Tibial nerve (tissue), 4 donors: ENCODE results near the gene DNASE1L1. TPM values are rescaled to one million over a fixed set of nuclear protein-coding genes. Genes with fewer than 3 reads are reported as not detected.
"Not testable (repeated sequence)": the region's sequence is repeated elsewhere in the genome, so short reads cannot be mapped to it uniquely, and the experiment has no call there.

ENCODE experiments used
- DNase-seq, 2 donors: peaks; one replicate each; pipeline ENCODE4 v3.0.0-alpha.2; 2019; ENCODE audit warnings: low spot score in 2 of 2
- H3K27ac ChIP-seq, 4 donors: fragments of 200-600 bp; sonication (generic) in 3 of 4; one replicate each; pipeline ENCODE4 v1.5.1; 2017 to 2019; ENCODE audit warnings: mild to moderate bottlenecking in 1 of 4
- H3K27me3 ChIP-seq, 2 donors: fragments of 200-600 bp; sonication (generic) in 1 of 2; one replicate each; pipeline versions ENCODE4 v1.5.1 to v1.6.0; 2017 to 2019
- H3K36me3 ChIP-seq, 3 donors: fragments of 200-600 bp; sonication (generic); one replicate each; pipeline ENCODE4 v1.5.1; 2018 to 2019
- H3K4me1 ChIP-seq, 4 donors: fragments of 200-600 bp; sonication (generic) in 3 of 4; one replicate each; pipeline ENCODE4 v1.5.1; 2017 to 2019
- H3K4me3 ChIP-seq, 4 donors: fragments of 200-600 bp; sonication (generic) in 3 of 4; one replicate each; pipeline ENCODE4 v1.5.1; 2017 to 2019; ENCODE audit warnings: mild to moderate bottlenecking in 1 of 4, moderate library complexity in 1 of 4
- H3K9me3 ChIP-seq, 4 donors: fragments of 200-600 bp; sonication (generic) in 3 of 4; one replicate each; pipeline ENCODE4 v1.5.1; 2017 to 2019
- EP300 ChIP-seq, 2 donors: sonication (generic); formaldehyde crosslinking; IDR thresholded peaks; one replicate each; pipeline ENCODE4 v1.6.1; 2017; ENCODE audit warnings: antibody characterized with exemption in 2 of 2, mild to moderate bottlenecking in 1 of 2
- POLR2A ChIP-seq, 2 donors: fragments of 450-650 bp; IDR thresholded peaks; one replicate each; pipeline ENCODE4 v1.6.1; 2017; ENCODE audit warnings: antibody characterized with exemption in 2 of 2, mild to moderate bottlenecking in 2 of 2, moderate library complexity in 2 of 2
- WGBS, 2 donors: methylation state at CpG; one replicate each; pipeline ENCODE4 v1.1.5; 2018; 5-methylcytosine and 5-hydroxymethylcytosine counted together
- total RNA-seq, 4 donors: library from RNA; depleted of rRNA; stranded (reverse); fragments of >200 nt; gene quantifications; one replicate each; pipeline ENCODE4 v1.1.0, GENCODE V29; 2016
- TF ChIP-seq, protein P1 (sequence below), 5 experiments: fragments of 200-600 bp in 3 of 5; fragments of 450-650 bp in 2 of 5; sonication (generic) in 3 of 5; IDR thresholded peaks; one replicate each; pipeline ENCODE4 v1.5.1; 2016 to 2019; ENCODE audit warnings: antibody characterized with exemption in 5 of 5, mild to moderate bottlenecking in 3 of 5, moderate library complexity in 2 of 5

DNASE1L1 gene
- total RNA-seq, 4 donors from 2014 or later, result 21.4 to 36.0 (median 28.6) TPM

DNA sequence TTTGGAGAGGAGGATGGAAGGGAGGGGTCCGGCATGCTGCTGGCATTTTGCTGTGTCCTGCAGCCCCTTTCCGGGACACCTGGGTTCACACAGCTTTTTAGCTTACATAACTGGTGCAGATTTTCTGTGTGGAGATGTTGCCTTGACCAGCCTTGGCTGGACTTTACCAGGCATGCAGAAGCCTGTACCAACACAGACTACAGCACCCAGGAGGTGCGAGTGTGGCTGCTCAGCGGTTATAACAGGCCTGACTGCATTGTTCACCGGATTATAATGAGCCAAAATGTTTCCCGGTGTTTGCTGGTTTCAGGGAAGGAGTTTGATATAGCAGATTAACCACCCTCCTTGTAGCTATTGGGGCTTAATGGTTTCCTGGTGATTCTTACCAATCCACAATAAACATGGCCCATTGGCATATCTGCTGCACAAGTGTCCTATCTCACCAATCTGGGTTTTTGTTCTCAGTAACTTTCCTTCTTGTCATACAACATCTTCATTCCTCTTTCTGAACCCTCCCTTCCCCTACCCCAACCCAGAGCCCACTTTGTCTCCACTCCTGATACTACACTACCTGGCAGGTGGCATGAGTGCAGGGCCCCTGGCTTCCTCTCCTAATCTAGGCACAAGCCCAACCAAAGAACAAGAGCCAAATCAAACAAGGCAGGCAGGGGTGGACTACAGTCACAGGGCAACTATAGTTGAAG is 7.0 kb downstream of the DNASE1L1 start:
- TF ChIP-seq EP300 (IDR thresholded peaks at IDR 0.05) (no peak), POLR2A (IDR thresholded peaks at IDR 0.05) (no peak)
- TF ChIP-seq, protein P1, sequence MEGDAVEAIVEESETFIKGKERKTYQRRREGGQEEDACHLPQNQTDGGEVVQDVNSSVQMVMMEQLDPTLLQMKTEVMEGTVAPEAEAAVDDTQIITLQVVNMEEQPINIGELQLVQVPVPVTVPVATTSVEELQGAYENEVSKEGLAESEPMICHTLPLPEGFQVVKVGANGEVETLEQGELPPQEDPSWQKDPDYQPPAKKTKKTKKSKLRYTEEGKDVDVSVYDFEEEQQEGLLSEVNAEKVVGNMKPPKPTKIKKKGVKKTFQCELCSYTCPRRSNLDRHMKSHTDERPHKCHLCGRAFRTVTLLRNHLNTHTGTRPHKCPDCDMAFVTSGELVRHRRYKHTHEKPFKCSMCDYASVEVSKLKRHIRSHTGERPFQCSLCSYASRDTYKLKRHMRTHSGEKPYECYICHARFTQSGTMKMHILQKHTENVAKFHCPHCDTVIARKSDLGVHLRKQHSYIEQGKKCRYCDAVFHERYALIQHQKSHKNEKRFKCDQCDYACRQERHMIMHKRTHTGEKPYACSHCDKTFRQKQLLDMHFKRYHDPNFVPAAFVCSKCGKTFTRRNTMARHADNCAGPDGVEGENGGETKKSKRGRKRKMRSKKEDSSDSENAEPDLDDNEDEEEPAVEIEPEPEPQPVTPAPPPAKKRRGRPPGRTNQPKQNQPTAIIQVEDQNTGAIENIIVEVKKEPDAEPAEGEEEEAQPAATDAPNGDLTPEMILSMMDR (IDR thresholded peaks at IDR 0.05), result no peak
- no peak for DNase-seq
- peaks cover 0 to 23% (median 6%) of the 10 kb centered on the region in 3 donors for H3K36me3 ChIP-seq
- no peak overlapping the region for H3K4me3 ChIP-seq
- H3K9me3 ChIP-seq, result no peaks in the 10 kb centered on the region
- H3K27ac ChIP-seq, result no peak overlapping the region
- WGBS, 2 donors, result 59 to 73% methylated on average over 5 to 6 of the region's 6 CpGs
- H3K27me3 ChIP-seq, result no peaks in the 10 kb centered on the region
- peaks cover 0 to 18% (median 0%) of the 10 kb centered on the region in 4 donors for H3K4me1 ChIP-seq

DNA sequence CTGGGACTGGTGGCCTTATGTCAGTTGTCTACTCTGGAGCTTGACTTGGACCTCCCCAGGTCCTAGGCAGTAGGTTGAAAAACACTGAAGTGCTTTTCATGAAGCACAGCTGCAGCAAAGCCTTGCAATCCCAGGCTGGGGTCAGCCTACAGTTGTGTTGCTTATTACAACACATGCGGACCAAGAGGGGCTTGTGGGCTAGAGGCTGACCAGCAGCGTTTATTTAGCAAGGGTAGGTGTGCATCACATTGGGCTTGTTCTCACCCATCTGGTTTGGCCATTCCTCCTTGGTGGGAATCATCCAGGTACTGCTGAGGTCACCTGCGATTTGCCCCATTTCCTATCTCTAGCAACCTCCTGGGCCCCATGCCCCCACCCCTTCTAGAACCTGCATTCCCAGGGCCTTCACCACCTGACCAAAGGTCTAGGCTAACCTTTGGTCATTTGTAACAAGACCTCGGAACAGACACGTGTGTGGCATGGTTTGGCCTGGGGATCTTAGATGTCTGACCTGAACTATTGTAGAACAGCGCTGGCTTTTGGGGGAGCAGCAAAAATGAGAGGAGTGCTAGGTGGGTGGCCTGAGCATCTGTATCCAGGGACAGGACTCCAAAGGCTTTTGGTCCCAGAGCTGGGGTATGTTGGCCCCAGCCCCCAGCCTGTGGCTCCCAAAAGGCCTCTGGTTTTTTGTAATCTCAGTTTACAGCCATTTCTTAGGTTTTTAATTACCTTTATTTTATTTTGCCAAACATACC is 7.8 kb downstream of the DNASE1L1 start:
- 49 to 68% methylated on average over 3 to 6 of the region's 6 CpGs for WGBS, 2 donors
- H3K27ac ChIP-seq, result no peak overlapping the region

DNA sequence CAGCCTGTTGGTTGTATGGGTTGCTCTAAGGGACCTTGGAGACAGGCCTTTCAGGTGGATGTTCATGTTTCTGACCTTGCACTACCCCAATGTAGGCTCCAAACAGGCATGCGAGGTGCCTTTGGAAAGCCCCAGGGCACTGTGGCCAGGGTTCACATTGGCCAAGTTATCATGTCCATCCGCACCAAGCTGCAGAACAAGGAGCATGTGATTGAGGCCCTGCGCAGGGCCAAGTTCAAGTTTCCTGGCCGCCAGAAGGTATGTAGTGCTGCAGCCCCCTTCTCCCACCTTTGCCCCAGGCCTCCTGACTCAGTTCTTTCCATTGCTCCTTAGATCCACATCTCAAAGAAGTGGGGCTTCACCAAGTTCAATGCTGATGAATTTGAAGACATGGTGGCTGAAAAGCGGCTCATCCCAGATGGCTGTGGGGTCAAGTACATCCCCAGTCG is 8.7 kb downstream of the DNASE1L1 start:
- WGBS, 2 donors, result 61 to 74% methylated on average over 4 to 6 of the region's 6 CpGs
- Histone ChIP-seq H3K36me3 (peaks cover 0 to 23% (median 6%) of the 10 kb centered on the region in 3 donors), H3K4me3 (peak overlapping the region in 1 of 4 donors; percentile 77), H3K4me1 (peaks cover 0 to 18% (median 0%) of the 10 kb centered on the region in 4 donors)
- not testable (repeated sequence) for H3K9me3 ChIP-seq, H3K27me3 ChIP-seq, H3K27ac ChIP-seq, DNase-seq

More for the DNA sequence above, 7.8 kb downstream of the DNASE1L1 start:
- no peak overlapping the region for H3K4me3 ChIP-seq
- no peaks in the 10 kb centered on the region for H3K27me3 ChIP-seq
- peaks cover 0 to 23% (median 6%) of the 10 kb centered on the region in 3 donors for H3K36me3 ChIP-seq
- H3K4me1 ChIP-seq, result peaks cover 0 to 18% (median 0%) of the 10 kb centered on the region in 4 donors
- DNase-seq, result no peak
- H3K9me3 ChIP-seq, result no peaks in the 10 kb centered on the region
- TF ChIP-seq EP300 (IDR thresholded peaks at IDR 0.05) (no peak), POLR2A (IDR thresholded peaks at IDR 0.05) (no peak)
- TF ChIP-seq, protein P1 (IDR thresholded peaks at IDR 0.05), result no peak

DNA sequence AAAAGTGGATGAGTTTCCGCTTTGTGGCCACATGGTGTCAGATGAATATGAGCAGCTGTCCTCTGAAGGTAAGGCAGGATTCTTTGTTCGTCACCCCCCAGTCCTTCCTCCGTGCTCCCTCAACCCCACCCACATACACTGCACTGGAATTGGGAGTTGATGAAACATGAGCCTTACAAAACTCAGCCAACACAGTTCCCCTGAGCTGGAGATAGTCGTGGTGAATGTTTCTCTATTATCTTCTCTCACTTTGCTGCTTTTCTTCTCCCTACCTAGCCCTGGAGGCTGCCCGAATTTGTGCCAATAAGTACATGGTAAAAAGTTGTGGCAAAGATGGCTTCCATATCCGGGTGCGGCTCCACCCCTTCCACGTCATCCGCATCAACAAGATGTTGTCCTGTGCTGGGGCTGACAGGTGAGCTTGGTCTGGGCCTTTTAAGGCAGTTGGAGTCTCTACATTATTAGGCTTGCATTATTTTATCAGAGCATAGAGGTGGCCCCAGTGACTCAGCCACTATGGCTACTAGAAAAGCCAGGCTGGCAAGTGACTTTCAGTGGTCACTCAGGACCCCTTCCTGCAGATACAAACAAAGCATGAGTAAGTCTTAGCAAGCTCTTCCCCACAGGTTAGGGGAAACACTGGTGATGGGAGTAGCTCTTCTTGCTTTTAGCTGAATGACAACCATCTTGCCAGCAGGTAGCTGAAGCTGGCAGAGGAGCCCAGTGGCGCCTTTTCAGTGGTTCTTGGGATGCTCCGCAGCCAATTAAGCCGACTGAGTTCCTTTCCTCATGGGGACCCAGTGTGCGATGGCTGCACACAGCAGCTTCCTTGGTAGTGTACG is 9.3 kb downstream of the DNASE1L1 start:
- no peak for DNase-seq
- TF ChIP-seq POLR2A (IDR thresholded peaks at IDR 0.05) (no peak), EP300 (IDR thresholded peaks at IDR 0.05) (no peak)
- TF ChIP-seq, protein P1 (IDR thresholded peaks at IDR 0.05), result no peak
- Histone ChIP-seq H3K9me3 (no peaks in the 10 kb centered on the region), H3K4me1 (peaks cover 0 to 18% (median 0%) of the 10 kb centered on the region in 4 donors), H3K36me3 (peaks cover 0 to 23% (median 6%) of the 10 kb centered on the region in 3 donors), H3K4me3 (peak overlapping the region; percentile 50 to 77 (median 71)), H3K27ac (peak overlapping the region in 3 of 4 donors; percentile 98 to 99 (median 99)), H3K27me3 (no peaks in the 10 kb centered on the region)
- 14 to 64% methylated on average over 9 of the region's 14 CpGs for WGBS, 2 donors
